DOHH2 (cell line): Measurements from ENCODE around the gene COA3.

Experiments used
- EZH2phosphoT487 ChIP-seq: fragments of 200-600 bp; sonication (generic); IDR thresholded peaks from 2 replicates; pipeline ENCODE4 v1.6.1; 2017; ENCODE audit warnings: borderline replicate concordance, mild to moderate bottlenecking, antibody characterized with exemption, low read length, moderate library complexity, mixed read lengths
- TF ChIP-seq, protein P1 (sequence below): fragments of 200-600 bp; sonication (generic); IDR thresholded peaks from one replicate; pipeline ENCODE4 v1.5.1; 2014; ENCODE audit warnings: antibody characterized with exemption, mild to moderate bottlenecking, low read depth, low read length; ENCODE audit not compliant: poor library complexity, severe bottlenecking

DNA sequence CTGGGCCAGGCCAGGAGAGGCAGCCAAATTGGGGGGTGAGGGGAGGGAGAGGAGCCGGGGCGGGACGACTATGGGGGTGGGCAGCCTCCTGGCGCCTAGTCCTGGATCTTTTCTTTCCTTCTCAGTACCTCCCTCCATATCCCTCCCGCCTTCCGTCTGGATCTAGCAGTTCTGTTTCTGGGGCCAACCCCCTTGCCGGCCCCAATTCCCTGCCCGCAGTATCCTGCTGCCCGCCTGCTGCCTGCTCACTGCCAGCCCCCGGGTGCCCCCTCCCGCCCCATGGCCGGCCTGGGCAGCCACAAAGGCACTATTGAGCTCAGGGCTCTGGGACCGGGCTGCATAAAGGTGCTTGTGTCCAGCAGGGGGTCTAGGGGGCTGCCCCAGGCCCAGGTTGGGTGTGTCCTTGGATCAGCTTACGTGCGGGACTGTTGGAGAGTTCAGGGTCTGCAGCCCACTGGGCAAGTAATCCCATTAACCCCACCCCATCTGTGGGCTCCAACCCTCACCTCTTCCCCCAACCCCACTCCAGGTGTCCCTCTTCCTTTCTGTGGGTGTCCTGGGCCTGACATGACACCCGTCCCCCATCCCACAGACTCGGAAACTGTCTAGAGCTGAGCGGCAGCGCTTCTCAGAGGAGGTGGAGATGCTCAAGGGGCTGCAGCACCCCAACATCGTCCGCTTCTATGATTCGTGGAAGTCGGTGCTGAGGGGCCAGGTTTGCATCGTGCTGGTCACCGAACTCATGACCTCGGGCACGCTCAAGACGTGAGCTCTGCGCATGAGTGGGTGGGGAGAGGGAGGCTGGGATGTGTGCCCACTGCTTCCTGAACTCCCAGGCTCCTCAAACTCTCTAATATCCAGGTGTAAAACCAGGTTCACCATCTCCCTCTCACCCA lies 16.1 kb downstream of the COA3 start:
- TF ChIP-seq, protein P1, sequence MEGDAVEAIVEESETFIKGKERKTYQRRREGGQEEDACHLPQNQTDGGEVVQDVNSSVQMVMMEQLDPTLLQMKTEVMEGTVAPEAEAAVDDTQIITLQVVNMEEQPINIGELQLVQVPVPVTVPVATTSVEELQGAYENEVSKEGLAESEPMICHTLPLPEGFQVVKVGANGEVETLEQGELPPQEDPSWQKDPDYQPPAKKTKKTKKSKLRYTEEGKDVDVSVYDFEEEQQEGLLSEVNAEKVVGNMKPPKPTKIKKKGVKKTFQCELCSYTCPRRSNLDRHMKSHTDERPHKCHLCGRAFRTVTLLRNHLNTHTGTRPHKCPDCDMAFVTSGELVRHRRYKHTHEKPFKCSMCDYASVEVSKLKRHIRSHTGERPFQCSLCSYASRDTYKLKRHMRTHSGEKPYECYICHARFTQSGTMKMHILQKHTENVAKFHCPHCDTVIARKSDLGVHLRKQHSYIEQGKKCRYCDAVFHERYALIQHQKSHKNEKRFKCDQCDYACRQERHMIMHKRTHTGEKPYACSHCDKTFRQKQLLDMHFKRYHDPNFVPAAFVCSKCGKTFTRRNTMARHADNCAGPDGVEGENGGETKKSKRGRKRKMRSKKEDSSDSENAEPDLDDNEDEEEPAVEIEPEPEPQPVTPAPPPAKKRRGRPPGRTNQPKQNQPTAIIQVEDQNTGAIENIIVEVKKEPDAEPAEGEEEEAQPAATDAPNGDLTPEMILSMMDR = no peak
- no peak for TF ChIP-seq EZH2phosphoT487
